B cell (primary cell): Measurements from ENCODE around the gene SLCO1A2. TPM values are rescaled to one million over a fixed set of nuclear protein-coding genes. Genes with fewer than 3 reads are reported as not detected.

ENCODE experiments used
- ATAC-seq: fragments of 200-7000 bp; cut with Tn5 transposase; one replicate; pipeline ENCODE4 v1.10.0; 2021; ENCODE audit warnings: low read depth, mild to moderate bottlenecking, moderate number of reproducible peaks, moderate library complexity
- CTCF ChIA-PET: fragments of 350-600 bp; sonication (Branson Sonifier 250); formaldehyde crosslinking; loops from one replicate; lab custom pipeline; 2021; ENCODE audit warnings: antibody characterized with exemption, inconsistent platforms; lab: Charles Lee
- POLR2A ChIA-PET: fragments of 350-600 bp; sonication (Branson Sonifier 250); formaldehyde crosslinking; loops from one replicate; lab custom pipeline; 2021; ENCODE audit warnings: antibody characterized with exemption; lab: Charles Lee
- DNase-seq: peaks from one replicate; pipeline ENCODE4 v3.0.0; 2013
- H2AFZ ChIP-seq: 2 replicates; pipeline ENCODE4 v1.6.1; 2012; ENCODE audit warnings: mild to moderate bottlenecking, low read depth, low read length; ENCODE audit not compliant: insufficient read depth, poor library complexity, severe bottlenecking
- H3K27ac ChIP-seq, 2 donors: 1 replicate in 1 of 2; 2 replicates in 1 of 2; pipeline ENCODE4 v1.5.1; 2012 to 2013; ENCODE audit warnings: low read length in 2 of 2, mild to moderate bottlenecking in 2 of 2, moderate library complexity in 1 of 2
- H3K27me3 ChIP-seq, 4 experiments: fragments of 200-600 bp in 1 of 4; sonication (generic) in 1 of 4; replicated peaks in 1 of 4; 1 replicate in 2 of 4; 2 replicates in 2 of 4; pipeline versions ENCODE4 v1.6.1 to v1.7.0; 2013 to 2016; ENCODE audit warnings: low read length in 3 of 4, mild to moderate bottlenecking in 2 of 4, mixed read lengths in 1 of 4, moderate library complexity in 1 of 4; ENCODE audit not compliant: insufficient read depth in 4 of 4, control insufficient read depth in 3 of 4; ENCODE audit errors: control extremely low read depth in 1 of 4
- H3K36me3 ChIP-seq, 2 experiments: replicated peaks in 1 of 2; 1 replicate in 1 of 2; 2 replicates in 1 of 2; pipeline versions ENCODE4 v1.6.1 to v1.7.1; 2013; ENCODE audit warnings: low read length in 1 of 2; ENCODE audit not compliant: insufficient read depth in 2 of 2, control insufficient read depth in 1 of 2; ENCODE audit errors: control extremely low read depth in 1 of 2, extremely low read depth in 1 of 2
- H3K4me1 ChIP-seq, 2 donors: fragments of 200-600 bp in 1 of 2; sonication (generic) in 1 of 2; 1 replicate in 1 of 2; 2 replicates in 1 of 2; pipeline versions ENCODE4 v1.5.1 to v1.6.1; 2013 to 2017; ENCODE audit warnings: low read length in 2 of 2; ENCODE audit not compliant: control insufficient read depth in 2 of 2, insufficient read depth in 2 of 2
- H3K4me2 ChIP-seq: replicated peaks from 2 replicates; pipeline ENCODE3; 2012; ENCODE audit warnings: mild to moderate bottlenecking, low read depth, low read length; ENCODE audit not compliant: poor library complexity, severe bottlenecking
- H3K4me3 ChIP-seq, 5 experiments: fragments of 200-600 bp in 1 of 5; sonication (generic) in 1 of 5; 1 replicate in 3 of 5; 2 replicates in 2 of 5; pipeline versions ENCODE4 v1.5.1 to v1.7.0; 2011 to 2016; ENCODE audit warnings: low read length in 4 of 5, mild to moderate bottlenecking in 4 of 5, low read depth in 2 of 5, control low read depth in 1 of 5, moderate library complexity in 1 of 5; ENCODE audit not compliant: insufficient read depth in 1 of 5; ENCODE audit errors: control extremely low read depth in 1 of 5, extremely low read depth in 1 of 5
- H3K79me2 ChIP-seq: fragments of 200-600 bp; sonication (generic); one replicate; pipeline ENCODE4 v1.6.0; 2016; ENCODE audit warnings: low read length; ENCODE audit not compliant: control insufficient read depth, insufficient read depth
- H3K9ac ChIP-seq: fragments of 200-600 bp; sonication (generic); 2 replicates; pipeline ENCODE4 v1.6.1; 2017; ENCODE audit warnings: mild to moderate bottlenecking, low read length, moderate library complexity
- H3K9me3 ChIP-seq, 3 donors: one replicate each; pipeline versions ENCODE4 v1.6.1 to v1.7.1; 2013; ENCODE audit warnings: low read length in 2 of 3; ENCODE audit not compliant: control insufficient read depth in 2 of 3, insufficient read depth in 1 of 3; ENCODE audit errors: control extremely low read depth in 1 of 3
- H4K20me1 ChIP-seq: 2 replicates; pipeline ENCODE4 v1.6.0; 2012; ENCODE audit warnings: mild to moderate bottlenecking, low read length; ENCODE audit not compliant: insufficient read depth, control insufficient read depth, poor library complexity, severe bottlenecking
- H3K27ac Mint-ChIP-seq: one replicate; pipeline ENCODE4 v1.8.0; 2021; ENCODE audit warnings: mixed read lengths
- H3K27me3 Mint-ChIP-seq: one replicate; pipeline ENCODE4 v1.8.0; 2021; ENCODE audit warnings: mixed read lengths
- H3K4me1 Mint-ChIP-seq: one replicate; pipeline ENCODE4 v1.8.0; 2021; ENCODE audit warnings: mixed read lengths
- H3K4me3 Mint-ChIP-seq: one replicate; pipeline ENCODE4 v1.8.0; 2021; ENCODE audit warnings: mixed read lengths
- H3K9me3 Mint-ChIP-seq: one replicate; pipeline ENCODE4 v1.8.0; 2022; ENCODE audit warnings: mixed read lengths; ENCODE audit not compliant: insufficient read depth
- CTCF ChIP-seq: fragments of 200-600 bp; IDR thresholded peaks from one replicate; pipeline ENCODE4 v1.8.0; 2022; ENCODE audit warnings: antibody characterized with exemption, mild to moderate bottlenecking
- EZH2 ChIP-seq: IDR thresholded peaks from 2 replicates; pipeline ENCODE4 v1.6.1; 2012; ENCODE audit warnings: borderline replicate concordance, low read depth, mild to moderate bottlenecking, moderate library complexity, low read length; ENCODE audit not compliant: insufficient read depth, poor library complexity, severe bottlenecking
- WGBS: methylation state at CpG from one replicate; pipeline ENCODE4 v1.1.5; 2013; ENCODE audit warnings: missing lambda C conversion rate; ENCODE audit not compliant: insufficient coverage; 5-methylcytosine and 5-hydroxymethylcytosine counted together
- intact Hi-C: fragments of 100-400 bp; cut with micrococcal nuclease; formaldehyde crosslinking; loops from one replicate; pipeline ENCODE4 v1.10.0; 2022
- polyA plus RNA-seq: library from polyadenylated mRNA; depleted of rRNA; stranded (reverse); fragments of >200 nt; gene quantifications from 2 replicates; pipeline ENCODE4 v1.2.3, GENCODE V29; 2012
- total RNA-seq, 2 donors: library from RNA; stranded (reverse); fragments of 120-200 nt in 1 of 2; gene quantifications; 1 replicate in 1 of 2; 2 replicates in 1 of 2; pipeline versions ENCODE4 v1.2.3 to v1.2.4, GENCODE V29; 2013 to 2022

SLCO1A2 gene
- total and polyA plus RNA-seq, 2 donors (not counting 1 experiment from before 2014, with no cell fraction given) = not detected

- TF ChIP-seq CTCF = no peak
- no peak for TF ChIP-seq EZH2
- CTCF ChIA-PET = no interaction called here
Measured at GRCh38 chr12:21264232-21264631, 70.5 kb downstream of the SLCO1A2 start.

GRCh38 chr12:21257172-21257571 is 77.5 kb downstream of the SLCO1A2 start:
- WGBS = no CpG with 5 or more reads among the region's 3 CpGs
- H3K27ac ChIP-seq = no peak overlapping the region
- H3K27ac Mint-ChIP-seq = no peak overlapping the region
- no peak overlapping the region for H3K9ac ChIP-seq
- H3K79me2 ChIP-seq = no peaks in the 10 kb centered on the region
- no peak overlapping the region for H3K4me3 ChIP-seq
- TF ChIP-seq EZH2 (no peak), CTCF (no peak)
- ChIA-PET POLR2A (no interaction called here), CTCF (no interaction called here)
- no peaks in the 10 kb centered on the region for H3K4me1 Mint-ChIP-seq
- intact Hi-C loops = no loop called here
- no peaks in the 10 kb centered on the region for H3K9me3 ChIP-seq
- no peak for DNase-seq
- no peaks in the 10 kb centered on the region for H3K36me3 ChIP-seq
- no peaks in the 10 kb centered on the region for H4K20me1 ChIP-seq
- H3K27me3 ChIP-seq = no peaks in the 10 kb centered on the region
- no peak overlapping the region for H3K4me3 Mint-ChIP-seq
- H3K4me2 ChIP-seq = no peak overlapping the region
- ATAC-seq = no peak
- no peaks in the 10 kb centered on the region for H3K27me3 Mint-ChIP-seq
- H3K9me3 Mint-ChIP-seq = peaks cover 7% of the 10 kb centered on the region
- no peaks in the 10 kb centered on the region for H3K4me1 ChIP-seq
- H2AFZ ChIP-seq = no peak overlapping the region

More at GRCh38 chr12:21264232-21264631, 70.5 kb downstream of the SLCO1A2 start:
- H3K4me2 ChIP-seq = no peak overlapping the region
- POLR2A ChIA-PET = no interaction called here
- Mint-ChIP-seq H3K27me3 (no peaks in the 10 kb centered on the region), H3K27ac (no peak overlapping the region), H3K9me3 (peaks cover 3% of the 10 kb centered on the region), H3K4me3 (no peak overlapping the region), H3K4me1 (no peaks in the 10 kb centered on the region)
- H3K27ac ChIP-seq = no peak overlapping the region
- intact Hi-C loops = no loop called here
- H3K36me3 ChIP-seq = no peaks in the 10 kb centered on the region
- no peaks in the 10 kb centered on the region for H3K27me3 ChIP-seq
- ATAC-seq (no peak), DNase-seq (no peak)
- no peaks in the 10 kb centered on the region for H4K20me1 ChIP-seq
- no peaks in the 10 kb centered on the region for H3K9me3 ChIP-seq
- H3K4me3 ChIP-seq = no peak overlapping the region
- no peaks in the 10 kb centered on the region for H3K4me1 ChIP-seq
- H3K79me2 ChIP-seq = no peaks in the 10 kb centered on the region
- H3K9ac ChIP-seq = no peak overlapping the region
- no peak overlapping the region for H2AFZ ChIP-seq
